GM23338 (cell line): Measurements from ENCODE around the gene CEACAM3. TPM values are rescaled to one million over a fixed set of nuclear protein-coding genes. Genes with fewer than 3 reads are reported as not detected.

Experiments used
- ATAC-seq: fragments of 200-7000 bp; cut with Tn5 transposase; 3 replicates; pipeline ENCODE4 v1.9.1; 2020
- DNase-seq: peaks from one replicate; pipeline ENCODE4 v3.0.0-alpha.2; 2015; ENCODE audit warnings: low spot score
- H2AFZ ChIP-seq: fragments of 200-600 bp; sonication (generic); 2 replicates; pipeline ENCODE4 v1.8.0; 2016; ENCODE audit warnings: antibody characterized with exemption, mild to moderate bottlenecking, moderate library complexity
- H3F3A ChIP-seq: fragments of 200-600 bp; sonication (generic); replicated peaks from 2 replicates; pipeline ENCODE4 v1.8.0; 2017; ENCODE audit warnings: antibody characterized with exemption, mixed run types, low read depth
- H3K27ac ChIP-seq: fragments of 200-600 bp; sonication (generic); 2 replicates; pipeline ENCODE4 v1.6.1; 2016; ENCODE audit warnings: low read depth
- H3K27me3 ChIP-seq: fragments of 200-600 bp; sonication (generic); 2 replicates; pipeline ENCODE4 v1.8.0; 2016; ENCODE audit warnings: mild to moderate bottlenecking, mixed run types, moderate library complexity; ENCODE audit not compliant: insufficient read depth
- H3K36me3 ChIP-seq: fragments of 200-600 bp; sonication (generic); 2 replicates; pipeline ENCODE4 v1.8.0; 2016; ENCODE audit warnings: mild to moderate bottlenecking; ENCODE audit not compliant: insufficient read depth
- H3K4me1 ChIP-seq: fragments of 200-600 bp; sonication (generic); 2 replicates; pipeline ENCODE4 v1.8.0; 2016; ENCODE audit warnings: mild to moderate bottlenecking, moderate library complexity; ENCODE audit not compliant: insufficient read depth
- H3K4me2 ChIP-seq: fragments of 200-600 bp; sonication (generic); 2 replicates; pipeline ENCODE4 v1.7.1; 2017; ENCODE audit warnings: mixed run types
- H3K4me3 ChIP-seq: fragments of 200-600 bp; sonication (generic); 2 replicates; pipeline ENCODE4 v1.6.1; 2016; ENCODE audit warnings: mixed run types
- H3K79me2 ChIP-seq: fragments of 200-600 bp; sonication (generic); replicated peaks from 2 replicates; pipeline ENCODE4 v1.8.0; 2017; ENCODE audit warnings: mild to moderate bottlenecking; ENCODE audit not compliant: insufficient read depth
- H3K9me2 ChIP-seq: fragments of 200-600 bp; sonication (generic); 2 replicates; pipeline ENCODE4 v1.8.0; 2017; ENCODE audit not compliant: insufficient read depth
- H4K20me1 ChIP-seq: fragments of 200-600 bp; sonication (generic); replicated peaks from 2 replicates; pipeline ENCODE4 v1.8.0; 2017; ENCODE audit warnings: mild to moderate bottlenecking; ENCODE audit not compliant: insufficient read depth
- H3K27ac Mint-ChIP-seq: 2 replicates; pipeline ENCODE4 v1.8.0; 2020; ENCODE audit warnings: inconsistent platforms, mild to moderate bottlenecking, moderate library complexity, mixed read lengths
- H3K27me3 Mint-ChIP-seq: 3 replicates; pipeline ENCODE4 v1.8.0; 2022; ENCODE audit warnings: low read depth, mild to moderate bottlenecking, moderate library complexity, mixed read lengths, inconsistent platforms; ENCODE audit not compliant: insufficient read depth, poor library complexity
- H3K36me3 Mint-ChIP-seq: 3 replicates; pipeline ENCODE4 v1.8.0; 2021; ENCODE audit warnings: low read depth, mild to moderate bottlenecking, inconsistent platforms, moderate library complexity, mixed read lengths
- H3K4me1 Mint-ChIP-seq: 3 replicates; pipeline ENCODE4 v1.8.0; 2020; ENCODE audit warnings: mild to moderate bottlenecking, inconsistent platforms, mixed read lengths
- H3K4me3 Mint-ChIP-seq: 3 replicates; pipeline ENCODE4 v1.8.0; 2021; ENCODE audit warnings: moderate library complexity, mild to moderate bottlenecking, inconsistent platforms, mixed read lengths
- H3K9me3 Mint-ChIP-seq: 3 replicates; pipeline ENCODE4 v1.8.0; 2020; ENCODE audit warnings: moderate library complexity, mild to moderate bottlenecking, inconsistent platforms, mixed read lengths
- CREB1 ChIP-seq: fragments of 250-450 bp; sonication (Bioruptor Pico); IDR thresholded peaks from 2 replicates; pipeline ENCODE4 v1.5.0; 2020; ENCODE audit warnings: low read depth, mild to moderate bottlenecking, moderate library complexity
- CTCF ChIP-seq, 2 experiments: fragments of 200-600 bp in 1 of 2; sonication (generic) in 1 of 2; conservative IDR thresholded peaks; 2 replicates each; pipeline versions ENCODE4 v1.5.1 to v1.6.1; 2016 to 2017; ENCODE audit warnings: antibody characterized with exemption in 2 of 2, low read depth in 2 of 2, mild to moderate bottlenecking in 2 of 2, moderate library complexity in 1 of 2
- ETS1 ChIP-seq: IDR thresholded peaks from 2 replicates; pipeline ENCODE4 v1.6.1; 2016; ENCODE audit warnings: antibody characterized with exemption
- EZH2 ChIP-seq: fragments of 200-600 bp; sonication (generic); IDR thresholded peaks from one replicate; pipeline ENCODE4 v1.8.0; 2017; ENCODE audit warnings: antibody characterized with exemption, mild to moderate bottlenecking, low read depth; ENCODE audit not compliant: unreplicated experiment
- EZH2phosphoT487 ChIP-seq: fragments of 200-600 bp; sonication (generic); IDR thresholded peaks from one replicate; pipeline ENCODE4 v1.8.1; 2018; ENCODE audit warnings: antibody characterized with exemption; ENCODE audit not compliant: unreplicated experiment
- JUNB ChIP-seq: IDR thresholded peaks from one replicate; pipeline ENCODE4 v1.6.1; 2016; ENCODE audit warnings: antibody characterized with exemption; ENCODE audit not compliant: unreplicated experiment
- NANOG ChIP-seq: IDR thresholded peaks from 2 replicates; pipeline ENCODE4 v1.6.1; 2016; ENCODE audit warnings: antibody characterized with exemption, borderline replicate concordance
- POLR2AphosphoS5 ChIP-seq: IDR thresholded peaks from 2 replicates; pipeline ENCODE4 v1.6.1; 2016; ENCODE audit warnings: antibody characterized with exemption, low read depth
- REST ChIP-seq: IDR thresholded peaks from one replicate; pipeline ENCODE4 v1.6.1; 2018; ENCODE audit warnings: antibody characterized with exemption; ENCODE audit not compliant: unreplicated experiment
- STAT1 ChIP-seq: IDR thresholded peaks from one replicate; pipeline ENCODE4 v1.6.1; 2016; ENCODE audit warnings: antibody characterized with exemption; ENCODE audit not compliant: unreplicated experiment
- ZNF114 ChIP-seq: fragments of 250-450 bp; sonication (Bioruptor Pico); IDR thresholded peaks from 2 replicates; pipeline ENCODE4 v1.5.0; 2020; ENCODE audit warnings: mild to moderate bottlenecking, moderate library complexity
- ZNF331 ChIP-seq: fragments of 250-450 bp; sonication (Bioruptor Pico); IDR thresholded peaks from 2 replicates; pipeline ENCODE4 v1.5.0; 2020; ENCODE audit warnings: low read depth, mild to moderate bottlenecking, moderate library complexity
- ZNF462 ChIP-seq: fragments of 250-450 bp; sonication (Bioruptor Pico); IDR thresholded peaks from 2 replicates; pipeline ENCODE4 v1.5.0; 2020; ENCODE audit warnings: mild to moderate bottlenecking, moderate library complexity
- polyA plus RNA-seq: library from polyadenylated mRNA; unstranded; fragments of >200 nt; fragmentation: Nextera tagmentation; extraction: Ambion mirVana; gene quantifications from 2 replicates; pipeline ENCODE4 v1.2.1, GENCODE V29; 2016
- total RNA-seq: library from RNA; depleted of rRNA; stranded (reverse); fragments of >200 nt; shearing (Covaris generic); gene quantifications from 2 replicates; pipeline ENCODE4 v1.2.3, GENCODE V29; 2014

Gene CEACAM3
- total and polyA plus RNA-seq, 2 experiments from 2014 or later = not detected

DNA sequence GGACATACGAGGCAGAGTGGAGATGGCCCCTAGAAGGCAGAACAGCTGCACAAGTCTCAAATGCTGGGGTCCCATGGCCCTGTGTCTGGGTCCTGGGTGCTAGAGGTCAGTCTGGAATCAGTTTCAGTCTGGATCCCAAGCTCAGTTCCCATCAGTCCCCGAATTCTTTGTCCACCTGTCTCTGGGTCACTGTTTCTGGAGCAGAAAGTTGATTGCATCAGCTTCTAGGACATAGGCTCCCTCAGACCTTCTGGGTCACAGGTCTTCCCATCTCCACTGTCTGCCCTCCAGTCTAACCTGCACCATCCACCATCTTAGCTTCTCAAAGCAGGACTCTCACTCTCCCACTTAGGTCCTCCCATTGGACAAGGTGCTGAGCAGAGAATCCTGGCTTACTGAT lies 42.8 kb downstream of the CEACAM3 start:
- no peaks in the 10 kb centered on the region for H3F3A ChIP-seq
- H3K4me2 ChIP-seq = no peak overlapping the region
- Mint-ChIP-seq H3K9me3 (peaks cover 3% of the 10 kb centered on the region; the same call in 2 of the 3 replicates), H3K4me3 (no peak overlapping the region), H3K4me1 (no peaks in the 10 kb centered on the region; the same call in 2 of the 3 replicates), H3K27ac (no peak overlapping the region), H3K36me3 (peaks cover 3% of the 10 kb centered on the region; the same call in 2 of the 3 replicates), H3K27me3 (peaks cover 15% of the 10 kb centered on the region)
- H3K4me3 ChIP-seq = no peak overlapping the region
- no peak overlapping the region for H3K27ac ChIP-seq
- TF ChIP-seq STAT1 (no peak), REST (no peak), EZH2phosphoT487 (no peak), ETS1 (no peak), NANOG (no peak), ZNF114 (CRISPR knock-in tag) (no peak), CREB1 (CRISPR knock-in tag) (no peak), ZNF462 (CRISPR knock-in tag) (no peak), EZH2 (no peak), ZNF331 (CRISPR knock-in tag) (no peak), CTCF (conservative IDR thresholded peaks at IDR 0.05; ENCODE audit: low read depth in 2 of 2) (no peak), POLR2AphosphoS5 (no peak), JUNB (no peak)
- H3K79me2 ChIP-seq = no peaks in the 10 kb centered on the region
- H3K27me3 ChIP-seq = no peaks in the 10 kb centered on the region
- H2AFZ ChIP-seq = peak overlapping the region; percentile 47
- no peaks in the 10 kb centered on the region for H4K20me1 ChIP-seq
- no peaks in the 10 kb centered on the region for H3K36me3 ChIP-seq
- 0 out of 2 replicates have a peak, but pooled peaks cover 2% of the 10 kb centered on the region for H3K9me2 ChIP-seq
- ATAC-seq = no peak
- DNase-seq = no peak
- H3K4me1 ChIP-seq = no peaks in the 10 kb centered on the region
